Thymus (tissue), 11 donors: ENCODE measurements around the gene ADAR. TPM values are rescaled to one million over a fixed set of nuclear protein-coding genes. Genes with fewer than 3 reads are reported as not detected.

Experiments used
- DNase-seq, 9 donors: peaks; one replicate each; pipeline ENCODE4 v3.0.0-alpha.2; 2013; ENCODE audit warnings: low spot score in 9 of 9, low read depth in 6 of 9, missing footprints in 1 of 9
- H3K27ac ChIP-seq, 2 donors: one replicate each; pipeline ENCODE4 v1.5.1; 2013; ENCODE audit warnings: control low read depth in 1 of 2, low read depth in 1 of 2, low read length in 1 of 2, mild to moderate bottlenecking in 1 of 2, moderate library complexity in 1 of 2
- H3K27me3 ChIP-seq, 2 donors: one replicate each; pipeline ENCODE4 v1.5.1; 2013; ENCODE audit warnings: low read length in 1 of 2; ENCODE audit not compliant: control insufficient read depth in 2 of 2, insufficient read depth in 1 of 2
- H3K36me3 ChIP-seq, 2 donors: one replicate each; pipeline ENCODE4 v1.5.1; 2013; ENCODE audit warnings: low read length in 1 of 2, mild to moderate bottlenecking in 1 of 2, moderate library complexity in 1 of 2; ENCODE audit not compliant: control insufficient read depth in 2 of 2, insufficient read depth in 2 of 2
- H3K4me1 ChIP-seq, 2 donors: one replicate each; pipeline ENCODE4 v1.5.1; 2013; ENCODE audit warnings: low read length in 2 of 2; ENCODE audit not compliant: control insufficient read depth in 2 of 2, insufficient read depth in 2 of 2
- H3K4me3 ChIP-seq, 2 donors: one replicate each; pipeline ENCODE4 v1.5.1; 2013; ENCODE audit warnings: low read length in 2 of 2, control low read depth in 1 of 2, mild to moderate bottlenecking in 1 of 2
- H3K9me3 ChIP-seq, 2 donors: one replicate each; pipeline ENCODE4 v1.5.1; 2013; ENCODE audit warnings: low read length in 1 of 2, mild to moderate bottlenecking in 1 of 2; ENCODE audit not compliant: control insufficient read depth in 2 of 2, insufficient read depth in 1 of 2
- WGBS: extraction: QIAGEN DNeasy Blood & Tissue Kit; methylation state at CpG from one replicate; pipeline ENCODE4 v1.1.7; 2013; 5-methylcytosine and 5-hydroxymethylcytosine counted together
- polyA plus RNA-seq: library from polyadenylated mRNA; stranded (reverse); fragments of 200-250 nt; gene quantifications from one replicate; pipeline ENCODE4 v1.2.3, GENCODE V29; 2013
- total RNA-seq: library from RNA; stranded (reverse); fragments of 120-200 nt; gene quantifications from one replicate; pipeline ENCODE4 v1.2.4, GENCODE V29; 2013
- donor health status: healthy.

ADAR gene
- total and polyA plus RNA-seq, 2 donors: 49.7 to 92.8 TPM

DNA sequence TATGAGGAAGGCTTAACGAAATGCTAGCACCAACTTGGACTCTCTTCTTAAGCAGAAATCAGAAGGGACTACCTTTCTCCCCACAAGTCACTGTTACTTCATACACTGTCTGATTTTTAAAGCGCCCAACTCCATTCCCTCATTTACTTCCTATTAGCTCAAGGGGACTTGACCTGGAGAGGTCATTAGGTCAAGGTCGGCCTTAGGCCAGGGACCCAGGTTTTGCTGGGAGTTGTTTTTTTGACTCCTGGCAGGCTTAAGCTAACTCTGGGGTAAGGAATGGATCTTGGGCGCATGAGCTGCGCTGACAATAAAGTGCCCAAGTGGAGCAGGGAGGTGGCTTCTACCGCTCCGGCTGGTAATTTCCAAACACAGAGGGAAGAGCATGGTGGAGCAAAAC lies 16.8 kb downstream of the ADAR start:
- H3K36me3 ChIP-seq: peaks cover 75 to 96% of the 10 kb centered on the region in 2 donors
- no peaks in the 10 kb centered on the region for H3K9me3 ChIP-seq
- H3K27ac ChIP-seq: no peak overlapping the region
- no peaks in the 10 kb centered on the region for H3K4me1 ChIP-seq
- 98% methylated on average over 7 of the region's 7 CpGs for WGBS
- no peak overlapping the region for H3K4me3 ChIP-seq
- no peaks in the 10 kb centered on the region for H3K27me3 ChIP-seq
- DNase-seq: no peak

DNA sequence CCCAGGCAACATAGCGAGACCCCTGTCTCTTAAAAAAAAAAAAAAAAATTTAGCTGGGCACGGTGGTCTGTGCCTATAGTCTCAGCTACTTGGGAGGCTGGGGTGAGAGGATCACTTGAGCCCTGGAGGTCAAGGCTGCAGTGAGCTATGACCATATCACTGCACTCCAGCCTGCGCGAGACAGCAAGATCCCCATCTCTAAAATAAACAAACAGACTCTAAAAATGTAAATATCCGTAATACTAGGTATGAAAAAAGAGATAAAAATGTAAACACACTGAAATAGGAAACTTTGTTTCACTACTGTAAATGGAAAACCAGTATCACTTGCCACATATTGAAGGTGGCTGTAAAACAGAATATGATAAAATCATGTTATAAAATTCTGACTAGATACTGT lies 17.2 kb downstream of the ADAR start:
- DNase-seq: no peak
- Histone ChIP-seq H3K27me3 (no peaks in the 10 kb centered on the region), H3K9me3 (no peaks in the 10 kb centered on the region), H3K36me3 (peaks cover 75 to 96% of the 10 kb centered on the region in 2 donors), H3K4me3 (no peak overlapping the region), H3K4me1 (no peaks in the 10 kb centered on the region), H3K27ac (no peak overlapping the region)
- 98% methylated on average over 5 of the region's 5 CpGs for WGBS

DNA sequence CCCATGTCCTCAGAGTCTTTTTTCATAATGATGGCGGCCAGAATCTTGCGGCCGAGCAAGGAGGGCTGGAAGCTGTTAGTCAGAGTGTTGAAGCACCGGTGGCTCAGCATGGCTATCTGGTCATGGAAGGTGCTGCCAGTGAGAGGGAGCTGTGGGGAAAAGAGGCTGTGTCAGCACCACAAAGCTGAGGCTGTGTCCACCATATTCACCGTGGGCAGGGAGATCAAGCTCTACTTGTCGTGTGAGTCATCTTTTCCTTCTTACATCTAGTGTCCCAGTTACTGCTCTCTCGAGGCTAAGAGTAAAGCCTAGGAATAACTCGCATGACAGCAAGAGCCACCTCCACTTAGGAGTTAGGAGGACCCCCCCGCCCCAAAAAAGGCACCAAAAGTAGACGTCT lies 18.2 kb downstream of the ADAR start:
- H3K9me3 ChIP-seq: no peaks in the 10 kb centered on the region
- 86% methylated on average over 10 of the region's 10 CpGs for WGBS
- no peak overlapping the region for H3K4me3 ChIP-seq
- H3K36me3 ChIP-seq: peaks cover 78 to 99% of the 10 kb centered on the region in 2 donors
- no peak for DNase-seq
- H3K27me3 ChIP-seq: no peaks in the 10 kb centered on the region
- no peaks in the 10 kb centered on the region for H3K4me1 ChIP-seq
- no peak overlapping the region for H3K27ac ChIP-seq

DNA sequence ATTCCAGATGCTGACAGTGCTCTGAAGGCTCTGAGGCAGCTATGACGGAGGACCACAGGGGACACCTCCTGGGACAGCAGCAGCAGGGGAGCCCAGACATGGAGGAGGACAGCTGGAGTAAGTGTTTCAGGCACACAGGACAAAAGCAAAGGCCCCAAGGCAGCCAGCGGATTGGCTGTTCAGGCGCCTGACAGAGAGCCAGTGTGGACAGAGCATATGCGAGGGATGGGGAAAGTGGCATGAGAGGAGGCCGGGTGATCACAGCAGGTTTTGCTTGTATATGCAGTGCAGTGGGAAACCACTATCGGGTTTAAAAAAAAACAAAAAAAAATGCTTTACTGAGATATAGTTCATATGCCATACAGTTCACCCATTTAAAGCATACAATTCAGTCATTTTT lies 21.3 kb downstream of the ADAR start:
- Histone ChIP-seq H3K36me3 (peaks cover 95 to 100% of the 10 kb centered on the region in 2 donors), H3K27me3 (no peaks in the 10 kb centered on the region), H3K9me3 (no peaks in the 10 kb centered on the region), H3K4me3 (no peak overlapping the region), H3K27ac (no peak overlapping the region), H3K4me1 (no peaks in the 10 kb centered on the region)
- WGBS: 95% methylated on average over 6 of the region's 6 CpGs
- no peak for DNase-seq

DNA sequence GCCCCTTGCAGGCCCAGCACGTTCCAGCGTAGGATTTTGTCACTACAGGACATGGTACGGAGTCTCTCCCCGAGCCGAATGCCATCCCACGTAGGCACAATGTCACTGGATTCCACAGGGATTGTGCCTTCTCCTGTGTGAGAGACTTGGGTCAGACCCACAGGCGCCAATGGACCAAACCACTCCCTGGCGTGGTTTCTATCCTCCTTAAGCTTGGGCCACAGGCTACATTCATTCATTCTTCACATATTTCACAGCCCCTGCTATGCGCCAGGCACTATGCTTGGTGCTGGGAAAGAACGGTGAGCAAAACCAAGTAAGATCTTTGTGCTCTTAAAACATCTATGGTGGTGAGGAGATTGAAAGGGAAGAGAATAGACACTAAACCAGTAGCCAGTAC lies 21.8 kb downstream of the ADAR start:
- Histone ChIP-seq H3K36me3 (peaks cover 96 to 100% of the 10 kb centered on the region in 2 donors), H3K4me3 (no peak overlapping the region), H3K27me3 (no peaks in the 10 kb centered on the region), H3K27ac (no peak overlapping the region), H3K4me1 (no peaks in the 10 kb centered on the region), H3K9me3 (no peaks in the 10 kb centered on the region)
- WGBS: 95% methylated on average over 10 of the region's 10 CpGs
- no peak for DNase-seq

DNA sequence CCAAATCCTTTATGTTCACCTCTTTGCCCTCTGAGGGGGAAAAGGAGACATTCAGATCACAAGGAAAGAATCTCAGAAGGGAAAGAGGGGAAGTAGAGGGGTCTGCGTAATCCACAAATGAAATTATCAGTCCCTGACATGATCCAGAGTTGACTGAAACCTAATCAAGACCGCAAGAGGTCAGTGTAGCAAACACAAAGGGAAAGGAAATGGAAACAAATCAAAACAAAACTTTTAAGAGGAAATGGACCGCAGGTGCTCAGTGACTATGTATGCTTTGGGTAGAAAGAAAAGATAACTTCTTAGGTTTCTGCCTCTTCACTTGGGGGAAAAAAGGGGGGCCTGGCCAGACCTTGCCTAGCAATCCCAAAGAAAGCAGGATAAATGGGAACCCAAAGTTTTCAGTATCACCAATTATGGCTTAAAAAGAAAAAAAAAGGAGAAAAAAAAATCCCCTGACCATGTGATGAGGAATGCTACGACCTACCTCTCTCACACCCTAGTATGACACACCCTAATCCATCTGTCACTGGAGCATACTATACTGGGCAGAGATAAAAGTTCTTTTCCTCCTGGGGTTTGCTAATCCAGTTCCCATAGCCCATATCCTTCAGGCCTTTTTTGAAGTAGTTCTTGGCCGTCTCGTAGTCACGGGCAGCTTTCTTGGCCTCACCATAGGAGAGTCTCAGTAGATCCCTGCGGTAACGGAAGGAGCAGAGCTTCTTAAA lies 23.6 kb downstream of the ADAR start:
- WGBS: 94% methylated on average over 9 of the region's 9 CpGs

DNA sequence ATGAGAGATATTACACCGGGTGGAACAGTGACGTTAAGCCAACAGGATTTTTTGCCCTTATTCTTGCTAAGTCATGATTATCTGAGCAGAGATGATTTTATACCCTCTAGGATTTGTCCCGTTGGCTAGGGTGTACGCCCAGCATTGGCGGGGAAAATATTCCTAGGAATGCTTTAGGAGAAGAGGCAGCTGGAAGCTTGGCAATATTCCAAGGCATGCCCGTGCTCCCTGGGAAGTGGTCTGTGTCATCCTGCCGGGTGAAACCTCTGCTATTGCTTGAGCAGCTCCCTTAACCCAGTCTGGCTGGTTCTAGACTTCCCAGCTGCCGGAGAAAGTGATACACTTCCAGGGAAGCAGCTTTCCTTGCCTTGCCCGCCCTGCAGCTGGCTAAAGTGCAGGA lies 24.2 kb downstream of the ADAR start:
- no peak for DNase-seq
- H3K4me3 ChIP-seq: no peak overlapping the region
- no peaks in the 10 kb centered on the region for H3K4me1 ChIP-seq
- no peak overlapping the region for H3K27ac ChIP-seq
- no peaks in the 10 kb centered on the region for H3K27me3 ChIP-seq
- H3K9me3 ChIP-seq: no peaks in the 10 kb centered on the region
- peaks cover 96 to 100% of the 10 kb centered on the region in 2 donors for H3K36me3 ChIP-seq
- 95% methylated on average over 9 of the region's 9 CpGs for WGBS

More for the DNA sequence above, 23.6 kb downstream of the ADAR start:
- H3K9me3 ChIP-seq: no peaks in the 10 kb centered on the region
- H3K36me3 ChIP-seq: peaks cover 96 to 100% of the 10 kb centered on the region in 2 donors
- H3K4me1 ChIP-seq: no peaks in the 10 kb centered on the region
- no peak overlapping the region for H3K4me3 ChIP-seq
- no peaks in the 10 kb centered on the region for H3K27me3 ChIP-seq
- DNase-seq: no peak
- H3K27ac ChIP-seq: no peak overlapping the region

DNA sequence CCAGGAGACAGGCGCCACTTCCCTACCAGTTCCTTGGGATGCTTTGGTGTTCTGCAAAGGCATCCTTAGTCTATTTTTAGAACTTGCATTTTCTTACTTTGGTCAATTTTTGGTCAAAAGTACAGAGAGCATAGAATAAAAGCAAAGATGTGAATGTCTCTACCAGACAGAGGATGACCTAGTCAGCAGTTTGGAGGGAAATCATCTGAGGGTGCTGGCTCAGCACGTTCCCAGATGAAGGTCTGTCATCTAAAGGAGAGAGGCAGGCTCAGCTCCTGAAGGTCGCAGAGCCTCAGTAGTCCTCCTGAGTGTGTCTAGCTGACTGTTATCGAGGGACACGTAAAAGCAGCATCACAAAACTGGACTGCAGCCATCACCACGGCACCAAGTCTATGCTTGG lies 25.1 kb downstream of the ADAR start:
- Histone ChIP-seq H3K9me3 (no peaks in the 10 kb centered on the region), H3K36me3 (peaks cover 93 to 100% of the 10 kb centered on the region in 2 donors), H3K4me1 (no peaks in the 10 kb centered on the region), H3K4me3 (no peak overlapping the region), H3K27me3 (no peaks in the 10 kb centered on the region), H3K27ac (no peak overlapping the region)
- 99% methylated on average over 6 of the region's 6 CpGs for WGBS
- no peak for DNase-seq

DNA sequence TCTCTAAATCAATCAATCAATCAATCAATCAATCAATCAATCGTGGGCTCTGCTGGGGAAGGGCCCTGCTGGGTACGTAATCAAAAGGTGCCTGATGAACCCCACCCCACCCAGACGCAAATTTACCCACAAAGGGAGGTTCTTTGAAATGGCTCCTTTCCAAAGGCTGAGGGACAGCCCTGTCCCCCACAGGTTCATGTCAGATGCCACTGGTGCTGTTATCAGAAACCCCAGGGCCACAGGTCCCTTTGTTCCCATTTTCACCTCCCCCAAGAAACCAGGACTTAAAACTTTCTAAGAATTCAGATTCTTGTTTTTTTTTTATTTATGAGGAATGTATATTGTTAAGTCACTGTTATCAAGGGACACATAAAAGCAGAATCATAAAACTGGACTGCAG lies 26.2 kb downstream of the ADAR start:
- DNase-seq: no peak
- H3K27ac ChIP-seq: no peak overlapping the region
- H3K4me3 ChIP-seq: no peak overlapping the region
- H3K4me1 ChIP-seq: no peaks in the 10 kb centered on the region
- no peaks in the 10 kb centered on the region for H3K27me3 ChIP-seq
- WGBS: 82% methylated on average over 3 of the region's 3 CpGs
- peaks cover 90 to 95% of the 10 kb centered on the region in 2 donors for H3K36me3 ChIP-seq
- no peaks in the 10 kb centered on the region for H3K9me3 ChIP-seq
